WTC11 (cell line): ENCODE results near the gene MRC1.

Source experiments
- ZNF532 ChIP-seq: fragments of 250-450 bp; sonication (Bioruptor Pico); IDR thresholded peaks from 2 replicates; pipeline ENCODE4 v1.9.0; 2021; ENCODE audit warnings: mild to moderate bottlenecking, borderline replicate concordance
- TF ChIP-seq, protein P1 (sequence below): fragments of 200-600 bp; IDR thresholded peaks from 2 replicates; pipeline ENCODE4 v1.8.0; 2022; ENCODE audit warnings: antibody characterized with exemption

DNA sequence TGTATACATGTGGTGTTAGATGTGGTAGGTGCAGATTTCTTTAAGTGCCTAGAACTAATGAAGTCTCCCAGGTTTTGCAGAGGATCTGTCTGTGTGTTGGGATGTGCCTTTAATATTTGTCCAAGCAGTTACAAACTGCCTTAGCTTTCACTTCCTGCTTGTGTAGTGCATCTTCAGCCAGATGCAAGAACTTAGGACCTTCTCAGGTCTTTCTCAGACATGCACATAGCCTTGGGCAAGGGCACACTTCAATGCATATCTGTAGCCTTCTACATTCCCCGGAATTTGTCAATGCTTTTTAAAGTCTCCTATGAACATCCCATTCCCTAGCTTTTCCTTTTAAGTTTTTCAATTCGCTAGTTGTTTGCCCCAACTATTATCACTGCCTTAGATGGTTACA, 95.4 kb downstream of the MRC1 start:
- TF ChIP-seq, protein P1, sequence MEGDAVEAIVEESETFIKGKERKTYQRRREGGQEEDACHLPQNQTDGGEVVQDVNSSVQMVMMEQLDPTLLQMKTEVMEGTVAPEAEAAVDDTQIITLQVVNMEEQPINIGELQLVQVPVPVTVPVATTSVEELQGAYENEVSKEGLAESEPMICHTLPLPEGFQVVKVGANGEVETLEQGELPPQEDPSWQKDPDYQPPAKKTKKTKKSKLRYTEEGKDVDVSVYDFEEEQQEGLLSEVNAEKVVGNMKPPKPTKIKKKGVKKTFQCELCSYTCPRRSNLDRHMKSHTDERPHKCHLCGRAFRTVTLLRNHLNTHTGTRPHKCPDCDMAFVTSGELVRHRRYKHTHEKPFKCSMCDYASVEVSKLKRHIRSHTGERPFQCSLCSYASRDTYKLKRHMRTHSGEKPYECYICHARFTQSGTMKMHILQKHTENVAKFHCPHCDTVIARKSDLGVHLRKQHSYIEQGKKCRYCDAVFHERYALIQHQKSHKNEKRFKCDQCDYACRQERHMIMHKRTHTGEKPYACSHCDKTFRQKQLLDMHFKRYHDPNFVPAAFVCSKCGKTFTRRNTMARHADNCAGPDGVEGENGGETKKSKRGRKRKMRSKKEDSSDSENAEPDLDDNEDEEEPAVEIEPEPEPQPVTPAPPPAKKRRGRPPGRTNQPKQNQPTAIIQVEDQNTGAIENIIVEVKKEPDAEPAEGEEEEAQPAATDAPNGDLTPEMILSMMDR = no peak
- no peak for TF ChIP-seq ZNF532 (CRISPR knock-in tag)
